Calu3 (cell line): ENCODE measurements around the gene ABCA5. TPM values are rescaled to one million over a fixed set of nuclear protein-coding genes. Genes with fewer than 3 reads are reported as not detected.

Experiments
- Bru-seq: library from RNA; stranded (reverse); fragments of 400-500 nt; gene quantifications from one replicate; lab custom pipeline; 2021; lab: Mats Ljungman, UMichigan
- BruChase-seq, 2 experiments: library from RNA; stranded (reverse); fragments of 400-500 nt; gene quantifications; one replicate each; lab custom pipeline; 2021; lab: Mats Ljungman, UMichigan
- BruUV-seq: library from RNA; stranded (reverse); fragments of 400-500 nt; replicated peaks from 2 replicates; lab custom pipeline; 2021; lab: Mats Ljungman, UMichigan
- CTCF ChIA-PET: fragments of 300-600 bp; sonication (Branson Sonifier 250); formaldehyde crosslinking; loops from one replicate; lab custom pipeline; 2022; ENCODE audit warnings: antibody characterized with exemption; lab: Charles Lee
- DNase-seq: peaks from one replicate; pipeline ENCODE4 v3.0.0; 2022
- H3K27ac Mint-ChIP-seq: one replicate; pipeline ENCODE4 v1.8.0; 2022; ENCODE audit warnings: mixed read lengths; ENCODE audit not compliant: unreplicated experiment
- H3K27me3 Mint-ChIP-seq: one replicate; pipeline ENCODE4 v1.8.0; 2022; ENCODE audit warnings: mixed read lengths; ENCODE audit not compliant: unreplicated experiment
- H3K36me3 Mint-ChIP-seq: one replicate; pipeline ENCODE4 v1.8.0; 2022; ENCODE audit warnings: mild to moderate bottlenecking, moderate library complexity, mixed read lengths; ENCODE audit not compliant: insufficient read depth, unreplicated experiment
- H3K4me1 Mint-ChIP-seq: one replicate; pipeline ENCODE4 v1.8.0; 2022; ENCODE audit warnings: mild to moderate bottlenecking, low read depth, mixed read lengths; ENCODE audit not compliant: unreplicated experiment
- H3K4me3 Mint-ChIP-seq: one replicate; pipeline ENCODE4 v1.8.0; 2022; ENCODE audit warnings: mild to moderate bottlenecking, low read depth, moderate library complexity, mixed read lengths; ENCODE audit not compliant: unreplicated experiment
- H3K9me3 Mint-ChIP-seq: one replicate; pipeline ENCODE4 v1.8.0; 2022; ENCODE audit warnings: low read depth, mixed read lengths; ENCODE audit not compliant: unreplicated experiment
- intact Hi-C: fragments of 100-400 bp; cut with micrococcal nuclease; formaldehyde crosslinking; loops from one replicate; pipeline ENCODE4 v1.10.0; 2022; ENCODE audit not compliant: unreplicated experiment
- long read RNA-seq: library from polyadenylated mRNA; stranded (forward); transcript quantifications from one replicate; pipeline ENCODE4 v2.0.0, GENCODE V29; 2022
- total RNA-seq: library from RNA; stranded (reverse); gene quantifications from 2 replicates; pipeline ENCODE4 v1.2.3, GENCODE V29; 2022
- TF ChIP-seq, protein P1 (sequence below): fragments of 200-600 bp; IDR thresholded peaks from one replicate; pipeline ENCODE4 v1.8.0; 2022; ENCODE audit warnings: antibody characterized with exemption; ENCODE audit not compliant: unreplicated experiment

The ABCA5 gene, protein sequence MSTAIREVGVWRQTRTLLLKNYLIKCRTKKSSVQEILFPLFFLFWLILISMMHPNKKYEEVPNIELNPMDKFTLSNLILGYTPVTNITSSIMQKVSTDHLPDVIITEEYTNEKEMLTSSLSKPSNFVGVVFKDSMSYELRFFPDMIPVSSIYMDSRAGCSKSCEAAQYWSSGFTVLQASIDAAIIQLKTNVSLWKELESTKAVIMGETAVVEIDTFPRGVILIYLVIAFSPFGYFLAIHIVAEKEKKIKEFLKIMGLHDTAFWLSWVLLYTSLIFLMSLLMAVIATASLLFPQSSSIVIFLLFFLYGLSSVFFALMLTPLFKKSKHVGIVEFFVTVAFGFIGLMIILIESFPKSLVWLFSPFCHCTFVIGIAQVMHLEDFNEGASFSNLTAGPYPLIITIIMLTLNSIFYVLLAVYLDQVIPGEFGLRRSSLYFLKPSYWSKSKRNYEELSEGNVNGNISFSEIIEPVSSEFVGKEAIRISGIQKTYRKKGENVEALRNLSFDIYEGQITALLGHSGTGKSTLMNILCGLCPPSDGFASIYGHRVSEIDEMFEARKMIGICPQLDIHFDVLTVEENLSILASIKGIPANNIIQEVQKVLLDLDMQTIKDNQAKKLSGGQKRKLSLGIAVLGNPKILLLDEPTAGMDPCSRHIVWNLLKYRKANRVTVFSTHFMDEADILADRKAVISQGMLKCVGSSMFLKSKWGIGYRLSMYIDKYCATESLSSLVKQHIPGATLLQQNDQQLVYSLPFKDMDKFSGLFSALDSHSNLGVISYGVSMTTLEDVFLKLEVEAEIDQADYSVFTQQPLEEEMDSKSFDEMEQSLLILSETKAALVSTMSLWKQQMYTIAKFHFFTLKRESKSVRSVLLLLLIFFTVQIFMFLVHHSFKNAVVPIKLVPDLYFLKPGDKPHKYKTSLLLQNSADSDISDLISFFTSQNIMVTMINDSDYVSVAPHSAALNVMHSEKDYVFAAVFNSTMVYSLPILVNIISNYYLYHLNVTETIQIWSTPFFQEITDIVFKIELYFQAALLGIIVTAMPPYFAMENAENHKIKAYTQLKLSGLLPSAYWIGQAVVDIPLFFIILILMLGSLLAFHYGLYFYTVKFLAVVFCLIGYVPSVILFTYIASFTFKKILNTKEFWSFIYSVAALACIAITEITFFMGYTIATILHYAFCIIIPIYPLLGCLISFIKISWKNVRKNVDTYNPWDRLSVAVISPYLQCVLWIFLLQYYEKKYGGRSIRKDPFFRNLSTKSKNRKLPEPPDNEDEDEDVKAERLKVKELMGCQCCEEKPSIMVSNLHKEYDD (N-terminal part only)
- 8.9 and 10.2 TPM in 2 replicates for total RNA-seq
- Bru-seq, nascent RNA: percentile 49 among the genes with signal in this experiment
- percentile 61 among the genes with signal in this experiment for BruChase-seq, experiment 1, labeled RNA remaining after a 6-hour chase
- percentile 60 among the genes with signal in this experiment for BruChase-seq, experiment 2, labeled RNA remaining after a 2-hour chase
- long read RNA-seq, partial matches to known transcripts: 0 of 1 reads
- long read RNA-seq, other reads (novel, unspliced or antisense): 1 of 1 reads

DNA sequence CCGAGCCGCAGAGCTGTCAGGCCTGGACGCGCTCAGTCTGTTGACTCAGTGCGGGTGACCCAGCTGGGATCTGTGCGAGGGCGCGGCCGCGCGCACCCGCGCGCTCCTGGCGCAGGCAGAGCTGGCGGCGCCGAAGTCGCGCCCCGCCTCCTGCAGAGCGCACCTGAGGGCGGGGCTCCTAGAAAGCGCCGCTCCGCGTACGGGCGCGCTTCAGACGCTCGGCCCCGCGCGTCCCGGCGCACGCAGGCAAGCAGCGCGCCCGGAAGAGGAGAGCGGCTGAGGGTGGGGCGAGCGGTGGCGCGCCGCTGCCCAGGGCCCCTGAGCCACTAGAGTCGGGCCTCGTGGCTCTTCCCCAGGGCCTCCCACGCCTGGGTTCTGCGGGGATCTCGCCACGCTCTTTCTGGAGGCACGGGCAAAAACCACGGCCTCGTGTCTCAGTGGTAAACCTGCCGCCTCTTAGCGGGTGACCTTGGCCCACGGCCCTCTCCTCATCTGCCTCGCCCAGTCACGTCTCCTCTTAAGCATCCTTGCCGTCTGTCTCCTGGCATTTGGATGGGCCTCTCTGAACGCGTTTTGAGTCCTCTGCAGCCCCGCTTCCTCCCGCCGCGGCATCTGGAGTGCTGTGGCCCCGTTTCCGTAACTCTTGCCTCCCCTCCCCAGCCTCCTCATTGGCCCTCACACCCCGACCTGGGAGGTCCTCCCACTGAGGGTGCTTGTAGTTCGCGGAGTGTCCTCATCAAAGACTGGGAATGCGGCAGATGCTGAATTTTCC is at the start of gene ABCA5:
ABCA5 (minus strand) TSS at position 74 of the 772 bp plus-strand sequence. CDS start 12,718 bp downstream, outside the sequence.
- TF ChIP-seq, protein P1, sequence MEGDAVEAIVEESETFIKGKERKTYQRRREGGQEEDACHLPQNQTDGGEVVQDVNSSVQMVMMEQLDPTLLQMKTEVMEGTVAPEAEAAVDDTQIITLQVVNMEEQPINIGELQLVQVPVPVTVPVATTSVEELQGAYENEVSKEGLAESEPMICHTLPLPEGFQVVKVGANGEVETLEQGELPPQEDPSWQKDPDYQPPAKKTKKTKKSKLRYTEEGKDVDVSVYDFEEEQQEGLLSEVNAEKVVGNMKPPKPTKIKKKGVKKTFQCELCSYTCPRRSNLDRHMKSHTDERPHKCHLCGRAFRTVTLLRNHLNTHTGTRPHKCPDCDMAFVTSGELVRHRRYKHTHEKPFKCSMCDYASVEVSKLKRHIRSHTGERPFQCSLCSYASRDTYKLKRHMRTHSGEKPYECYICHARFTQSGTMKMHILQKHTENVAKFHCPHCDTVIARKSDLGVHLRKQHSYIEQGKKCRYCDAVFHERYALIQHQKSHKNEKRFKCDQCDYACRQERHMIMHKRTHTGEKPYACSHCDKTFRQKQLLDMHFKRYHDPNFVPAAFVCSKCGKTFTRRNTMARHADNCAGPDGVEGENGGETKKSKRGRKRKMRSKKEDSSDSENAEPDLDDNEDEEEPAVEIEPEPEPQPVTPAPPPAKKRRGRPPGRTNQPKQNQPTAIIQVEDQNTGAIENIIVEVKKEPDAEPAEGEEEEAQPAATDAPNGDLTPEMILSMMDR: no peak
- intact Hi-C loops: no loop called here
- CTCF ChIA-PET: interaction anchor here (1.6 to 1.9 kb wide), 2 partner anchors 15 to 66 kb away, joined by 3 to 6 read pairs; no protein-coding TSS in a partner anchor

DNA sequence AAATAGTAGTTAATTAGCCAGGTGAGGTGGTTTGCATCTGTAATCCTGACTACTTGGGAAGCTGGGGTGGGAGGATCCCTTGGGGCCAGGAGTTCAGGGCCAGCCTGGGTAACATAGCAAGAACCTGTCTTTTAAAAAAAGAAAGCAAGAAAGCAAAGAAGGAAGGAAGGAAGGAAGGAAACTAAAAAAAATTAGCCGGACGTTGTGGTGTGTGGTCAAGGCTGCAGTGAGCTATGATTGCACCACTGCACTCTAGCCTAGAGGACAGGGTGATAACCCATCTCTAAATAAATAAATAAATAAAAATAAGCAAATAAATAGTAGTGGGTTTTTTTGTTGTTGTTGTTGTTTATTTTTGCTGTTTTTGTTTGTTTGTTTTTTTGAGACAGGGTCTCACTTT is 48.3 kb upstream of the ABCA5 start:
- TF ChIP-seq, protein P1: no peak
- no TSS peak for BruUV-seq
- Mint-ChIP-seq H3K27me3 (no peaks in the 10 kb centered on the region), H3K27ac (no peak overlapping the region), H3K4me3 (no peak overlapping the region), H3K4me1 (no peaks in the 10 kb centered on the region), H3K9me3 (no peaks in the 10 kb centered on the region), H3K36me3 (no peaks in the 10 kb centered on the region)
- DNase-seq: no peak
- intact Hi-C loops: no loop called here
- CTCF ChIA-PET: no interaction called here

More for the DNA sequence above, at the start of gene ABCA5:
- Mint-ChIP-seq H3K27me3 (no peaks in the 10 kb centered on the region), H3K27ac (peak within 1 kb of the TSS; percentile 80), H3K36me3 (peaks cover 22% of the 10 kb centered on the region), H3K4me3 (peak within 1 kb of the TSS; percentile 98), H3K4me1 (peaks cover 11% of the 10 kb centered on the region), H3K9me3 (no peaks in the 10 kb centered on the region)
- BruUV-seq: no TSS peak
- DNase-seq: peak; percentile 92

DNA sequence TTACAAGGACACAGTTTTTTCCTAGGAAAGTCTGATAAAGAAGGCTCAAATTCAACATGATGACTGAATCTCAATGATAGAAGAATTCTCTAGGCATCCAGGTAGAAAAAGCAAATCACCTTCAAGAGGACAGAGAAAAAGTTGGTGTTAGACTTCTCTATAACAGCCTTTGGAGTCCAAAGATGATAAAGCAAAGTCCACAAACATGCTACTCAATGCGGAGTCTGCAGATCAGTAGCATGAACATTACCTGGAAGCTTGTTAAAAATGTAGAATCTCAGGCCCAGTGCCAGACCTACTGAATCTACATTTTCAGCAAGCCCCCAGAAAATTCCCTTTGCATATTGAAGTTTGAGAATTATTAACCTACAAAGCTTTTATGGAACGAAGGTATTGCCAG is 46.1 kb upstream of the ABCA5 start:
- intact Hi-C loops: no loop called here

More for the DNA sequence above, 46.1 kb upstream of the ABCA5 start:
- TF ChIP-seq, protein P1: no peak
- H3K27ac Mint-ChIP-seq: no peak overlapping the region
- no peak for DNase-seq
- H3K36me3 Mint-ChIP-seq: no peaks in the 10 kb centered on the region
- H3K9me3 Mint-ChIP-seq: no peaks in the 10 kb centered on the region
- no TSS peak for BruUV-seq
- H3K27me3 Mint-ChIP-seq: no peaks in the 10 kb centered on the region
- no peaks in the 10 kb centered on the region for H3K4me1 Mint-ChIP-seq
- CTCF ChIA-PET: interaction anchor here (0.5 kb wide), 1 partner anchor 10 kb away, joined by 3 read pairs; no protein-coding TSS in a partner anchor
- H3K4me3 Mint-ChIP-seq: no peak overlapping the region
